ENCODE results near the gene MEIOSIN.

- TF ChIP-seq EZH2 (IDR thresholded peaks at IDR 0.05) (no peak), POLR2AphosphoS5 (IDR thresholded peaks at IDR 0.05; ENCODE audit: borderline replicate concordance, low read depth, low read length) (no peak), FOXP2 (optimal IDR thresholded peaks at IDR 0.05; ENCODE audit: control extremely low read depth, extremely low read length, insufficient read depth) (no peak)
Measured at GRCh38 chr19:45705710-45706415, 27.4 kb upstream of the MEIOSIN start.
